G401.6 (cell line): ENCODE data around the gene STX11.
"Not testable (repeated sequence)": the region's sequence is repeated elsewhere in the genome, so short reads cannot be mapped to it uniquely, and the experiment has no call there.

ENCODE experiments used
- FAIRE-seq: peaks from 2 replicates; lab custom pipeline; 2012; peaks lifted over from hg19 to GRCh38; lab: Jason Lieb, UNC

The STX11 gene

GRCh38 chr6:144177726-144178125 lies 27.4 kb downstream of the STX11 start:
- no peak for FAIRE-seq

DNA sequence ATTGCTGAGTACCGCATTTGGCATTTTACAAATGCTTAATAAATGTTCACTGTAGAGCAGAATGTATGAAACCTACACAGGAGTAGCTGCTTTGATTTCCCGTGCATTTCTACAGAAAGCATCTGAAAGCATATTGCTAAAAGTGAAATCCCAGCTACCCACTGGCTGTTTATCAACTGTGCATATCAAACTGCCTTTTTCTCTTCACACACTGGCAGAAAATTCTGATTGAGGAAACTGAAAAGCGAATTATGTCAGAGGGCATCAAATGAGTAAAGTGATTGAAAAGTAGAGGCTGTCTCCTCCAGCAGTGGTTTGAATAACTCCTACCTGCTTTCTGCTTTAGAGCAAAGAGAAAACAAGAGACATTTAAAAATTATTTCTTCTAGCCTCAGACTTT lies 28.0 kb downstream of the STX11 start:
- no peak for FAIRE-seq

DNA sequence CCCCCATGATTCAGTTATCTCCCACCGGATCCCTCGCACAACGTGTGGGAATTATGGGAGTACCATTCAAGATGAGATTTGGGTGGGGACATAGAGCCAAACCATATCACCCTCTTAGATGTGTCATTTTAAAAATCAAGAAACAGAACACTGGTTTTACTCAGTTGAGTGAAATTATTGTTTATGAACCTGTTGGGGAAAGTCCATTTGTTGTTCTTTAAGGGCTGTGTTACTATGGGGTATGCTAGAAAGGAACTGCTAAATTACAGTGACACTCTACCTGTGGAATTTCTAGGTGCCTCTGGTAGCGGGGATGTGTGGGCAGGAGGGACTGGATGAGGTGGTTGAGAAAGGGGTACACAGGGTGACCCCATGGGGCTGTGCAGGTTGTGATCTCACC lies 28.9 kb downstream of the STX11 start:
- no peak for FAIRE-seq

GRCh38 chr6:144179828-144180227 lies 29.5 kb downstream of the STX11 start:
- no peak for FAIRE-seq

DNA sequence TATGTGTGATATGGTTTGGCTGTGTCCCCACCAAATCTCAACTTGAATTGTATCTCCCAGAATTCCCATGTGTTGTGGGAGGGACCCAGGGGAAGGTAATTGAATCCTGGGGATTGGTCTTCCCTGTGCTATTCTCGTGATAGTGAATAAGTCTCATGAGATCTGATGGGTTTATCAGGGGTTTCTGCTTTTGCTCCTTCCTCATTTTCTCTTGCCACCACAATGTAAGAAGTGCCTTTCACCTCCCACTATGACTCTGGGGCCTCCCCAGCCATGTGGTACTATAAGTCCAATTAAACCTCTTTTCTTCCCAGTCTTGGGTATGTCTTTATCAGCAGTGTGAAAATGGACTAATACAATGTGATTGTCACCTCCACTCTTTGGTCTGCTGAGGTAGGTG lies 30.0 kb downstream of the STX11 start:
- FAIRE-seq = not testable (repeated sequence)

- no peak for FAIRE-seq
Observed at GRCh38 chr6:144181639-144182038, 31.3 kb downstream of the STX11 start.

- not testable (repeated sequence) for FAIRE-seq
Observed at GRCh38 chr6:144184186-144184585, 33.9 kb downstream of the STX11 start.

DNA sequence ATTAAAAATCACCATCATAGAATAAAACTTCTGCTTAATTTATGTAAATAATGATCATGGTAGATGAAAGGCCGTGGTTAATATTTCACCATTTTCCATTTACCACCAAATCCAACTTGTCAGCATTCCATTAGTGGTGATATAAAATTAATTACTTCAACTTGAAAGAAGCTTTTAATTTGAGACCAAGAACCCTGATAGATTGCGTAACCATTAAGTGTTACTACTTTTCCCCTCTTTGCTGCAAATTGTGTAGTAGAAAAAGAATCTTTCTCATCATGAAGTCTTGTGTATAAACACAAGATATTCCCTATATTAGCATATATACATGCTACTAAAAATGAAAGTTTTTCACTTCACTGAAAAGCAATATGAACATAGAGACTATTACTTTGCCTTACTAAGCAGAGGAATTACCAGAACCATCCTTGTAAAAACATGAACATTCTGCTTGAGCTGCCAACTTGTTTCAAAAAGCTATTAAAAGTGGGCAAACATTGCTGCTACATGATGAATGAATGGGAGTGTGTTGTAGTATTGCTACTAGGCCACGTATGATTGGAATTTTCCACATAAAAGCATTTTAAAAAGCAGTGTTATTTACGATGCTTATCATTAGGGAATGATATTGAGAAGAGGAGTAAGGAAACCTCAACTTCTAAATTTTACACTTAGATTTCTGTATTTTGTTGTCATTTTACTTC lies 35.0 kb downstream of the STX11 start:
- FAIRE-seq = no peak

DNA sequence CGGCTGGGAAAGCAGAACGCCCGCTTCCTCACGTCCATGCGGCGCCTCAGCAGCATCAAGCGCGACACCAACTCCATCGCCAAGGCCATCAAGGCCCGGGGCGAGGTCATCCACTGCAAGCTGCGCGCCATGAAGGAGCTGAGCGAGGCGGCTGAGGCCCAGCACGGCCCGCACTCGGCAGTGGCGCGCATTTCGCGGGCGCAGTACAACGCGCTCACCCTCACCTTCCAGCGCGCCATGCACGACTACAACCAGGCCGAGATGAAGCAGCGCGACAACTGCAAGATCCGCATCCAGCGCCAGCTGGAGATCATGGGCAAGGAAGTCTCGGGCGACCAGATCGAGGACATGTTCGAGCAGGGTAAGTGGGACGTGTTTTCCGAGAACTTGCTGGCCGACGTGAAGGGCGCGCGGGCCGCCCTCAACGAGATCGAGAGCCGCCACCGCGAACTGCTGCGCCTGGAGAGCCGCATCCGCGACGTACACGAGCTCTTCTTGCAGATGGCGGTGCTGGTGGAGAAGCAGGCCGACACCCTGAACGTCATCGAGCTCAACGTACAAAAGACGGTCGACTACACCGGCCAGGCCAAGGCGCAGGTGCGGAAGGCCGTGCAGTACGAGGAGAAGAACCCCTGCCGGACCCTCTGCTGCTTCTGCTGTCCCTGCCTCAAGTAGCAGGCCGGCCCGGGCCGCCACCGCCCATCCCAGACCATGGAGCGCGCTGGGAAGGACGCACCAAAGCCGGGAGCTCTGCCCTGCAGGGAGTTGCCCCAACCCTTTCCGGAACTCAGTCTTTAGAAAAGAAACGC lies 36.7 kb downstream of the STX11 start:
- FAIRE-seq = no peak

GRCh38 chr6:144189351-144189750 lies 39.0 kb downstream of the STX11 start:
- FAIRE-seq = no peak

DNA sequence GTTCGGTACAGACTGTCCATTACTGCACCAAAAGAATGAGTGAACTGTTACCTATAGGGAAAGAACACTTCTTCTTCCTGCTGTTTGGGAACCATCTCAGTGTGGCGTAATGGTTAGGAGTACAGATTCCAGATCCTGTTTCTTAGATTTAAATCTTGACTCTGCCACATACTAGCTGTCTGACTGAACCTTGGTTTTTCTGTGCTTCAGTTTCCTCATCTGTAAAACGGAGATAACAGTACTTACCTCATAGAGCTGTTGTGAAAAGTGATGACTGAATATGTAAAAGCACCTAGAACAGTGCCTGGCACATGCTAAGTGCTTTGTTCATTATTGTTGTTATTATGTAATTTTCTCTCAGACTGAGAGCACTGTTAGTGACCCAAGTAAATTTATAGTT lies 39.8 kb downstream of the STX11 start:
- FAIRE-seq = no peak

DNA sequence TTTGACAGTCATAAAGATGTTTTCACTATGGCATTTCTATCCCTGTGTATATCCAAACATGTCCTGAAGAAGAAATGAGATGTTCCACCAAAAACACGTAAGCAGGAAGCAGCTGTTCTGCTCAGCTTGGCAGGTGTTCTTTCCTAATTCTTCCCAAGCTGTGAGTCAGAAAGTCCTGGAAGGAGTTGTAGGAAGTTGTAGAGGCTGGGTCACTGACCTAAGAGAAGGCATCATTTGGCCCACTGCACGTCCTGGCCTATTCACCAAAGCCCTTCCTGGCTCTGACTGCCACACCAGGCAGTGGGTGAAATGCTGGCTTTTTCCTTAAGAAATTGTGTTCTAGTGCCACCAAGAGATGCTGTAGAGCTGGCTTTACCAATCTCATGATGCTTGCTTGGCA lies 40.3 kb downstream of the STX11 start:
- FAIRE-seq = no peak

DNA sequence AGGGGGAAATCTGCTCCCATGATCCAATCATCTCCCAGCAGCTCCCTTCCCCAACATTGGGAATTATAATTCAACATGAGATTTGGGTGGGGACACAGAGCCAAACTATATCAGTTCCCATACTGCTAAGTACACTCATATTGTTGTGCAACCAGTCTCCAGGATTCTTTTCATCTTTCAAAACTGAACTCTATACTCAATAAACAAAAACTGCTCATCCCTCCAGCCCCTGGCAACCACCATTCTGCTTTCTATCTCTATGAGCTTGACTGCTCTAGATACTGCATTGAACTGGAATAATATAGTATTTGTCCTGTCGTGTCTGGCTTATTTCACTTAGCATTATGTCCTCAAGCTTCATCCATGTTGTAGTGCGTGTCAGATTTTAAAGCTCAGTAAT lies 42.9 kb downstream of the STX11 start:
- FAIRE-seq = no peak

GRCh38 chr6:144194293-144194810 lies 44.0 kb downstream of the STX11 start:
- FAIRE-seq = no peak

DNA sequence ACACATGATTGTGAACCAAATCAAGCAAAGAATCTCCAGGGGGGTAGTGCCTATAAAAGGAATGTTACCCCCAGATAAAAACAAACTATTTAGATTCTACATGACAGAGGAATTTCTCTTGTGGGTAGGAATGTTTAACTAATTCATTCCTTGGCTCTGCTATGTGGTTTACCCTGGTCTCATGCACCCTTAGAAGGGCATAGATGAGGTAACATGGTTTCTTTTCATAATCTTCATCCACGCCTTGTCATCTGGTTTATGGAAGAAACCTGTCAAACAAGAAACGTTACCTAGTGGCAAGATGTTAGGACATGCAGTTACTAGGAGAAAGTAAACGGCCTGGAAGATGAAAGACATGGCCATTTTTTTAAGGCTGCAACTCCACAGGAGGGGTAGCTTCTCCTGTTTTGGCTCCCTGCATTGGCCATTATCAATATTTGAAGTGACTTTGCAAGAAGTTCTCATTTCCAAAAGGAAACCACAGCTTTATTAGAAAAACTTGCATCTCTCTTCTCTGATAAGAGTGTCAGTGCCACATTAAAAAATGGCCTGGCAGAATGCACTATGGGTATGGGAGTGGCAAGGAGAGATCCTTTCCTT lies 45.5 kb downstream of the STX11 start:
- no peak for FAIRE-seq

- no peak for FAIRE-seq
Observed at GRCh38 chr6:144197919-144198318, 47.6 kb downstream of the STX11 start.

DNA sequence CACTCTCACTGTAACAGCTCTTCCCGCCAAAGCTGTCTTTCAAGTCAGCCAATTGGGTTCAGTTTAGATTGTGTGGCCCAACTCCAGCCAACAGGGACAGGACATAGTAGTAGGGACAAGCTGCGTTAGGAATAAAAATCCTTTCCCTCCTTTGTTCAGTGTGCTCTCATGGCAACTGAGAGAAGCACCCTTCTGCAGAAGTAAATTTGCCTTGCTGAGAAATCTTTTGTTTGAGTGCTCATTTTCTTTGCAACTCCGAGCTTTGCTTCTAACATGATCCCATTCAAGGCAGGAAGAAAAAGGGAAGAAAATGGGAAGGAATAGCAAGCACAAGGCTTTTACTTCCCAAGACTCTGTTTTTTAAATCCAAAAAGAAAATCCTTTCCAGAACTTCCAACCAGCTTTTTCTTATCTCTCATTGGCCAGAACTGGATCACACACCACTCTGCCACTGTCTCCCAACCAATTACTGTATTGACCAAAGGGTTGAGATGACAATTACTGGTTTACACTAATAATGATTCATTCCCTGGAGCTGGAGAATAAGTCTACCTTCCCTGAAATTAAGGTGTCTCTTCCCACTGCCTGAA lies 52.7 kb downstream of the STX11 start:
- no peak for FAIRE-seq

DNA sequence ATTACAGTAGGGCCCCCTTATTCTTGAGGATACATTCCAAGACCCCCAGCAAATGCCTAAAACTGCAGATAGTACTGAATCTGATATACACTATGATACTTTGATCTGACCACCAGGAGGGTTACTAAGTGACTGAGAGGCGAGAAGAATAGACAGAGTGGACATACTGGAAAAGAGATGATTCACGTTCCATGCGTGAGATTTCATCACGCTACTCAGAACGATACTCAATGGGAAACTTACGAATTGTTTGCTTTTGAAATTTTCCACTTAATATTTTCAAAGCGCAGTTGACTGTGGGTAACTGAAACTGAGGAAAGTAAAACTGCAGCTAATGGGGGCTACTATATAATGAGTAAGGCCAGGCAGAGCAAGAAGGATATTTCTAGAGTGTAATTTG lies 60.8 kb downstream of the STX11 start:
- FAIRE-seq = no peak

- no peak for FAIRE-seq
Observed at GRCh38 chr6:144213315-144213714, 63.0 kb downstream of the STX11 start.

DNA sequence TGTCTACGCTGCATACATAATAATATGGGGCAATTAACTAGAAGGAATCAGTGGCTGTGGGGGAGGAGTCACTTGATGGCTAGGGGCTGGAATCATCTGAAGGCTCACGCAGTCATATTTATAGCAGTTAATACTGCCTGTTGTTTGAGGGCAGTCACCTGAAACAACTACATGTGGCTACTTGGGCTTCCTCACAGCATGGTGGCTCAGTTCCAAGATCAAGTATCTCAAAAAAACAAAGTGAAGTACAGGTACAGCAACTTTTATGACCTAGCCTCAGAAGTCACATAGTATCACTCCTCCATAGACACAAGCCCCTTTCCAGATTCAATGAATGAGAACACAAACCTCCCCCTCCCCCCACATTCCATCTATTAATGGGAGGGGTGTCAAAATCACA lies 63.7 kb downstream of the STX11 start:
- no peak for FAIRE-seq

DNA sequence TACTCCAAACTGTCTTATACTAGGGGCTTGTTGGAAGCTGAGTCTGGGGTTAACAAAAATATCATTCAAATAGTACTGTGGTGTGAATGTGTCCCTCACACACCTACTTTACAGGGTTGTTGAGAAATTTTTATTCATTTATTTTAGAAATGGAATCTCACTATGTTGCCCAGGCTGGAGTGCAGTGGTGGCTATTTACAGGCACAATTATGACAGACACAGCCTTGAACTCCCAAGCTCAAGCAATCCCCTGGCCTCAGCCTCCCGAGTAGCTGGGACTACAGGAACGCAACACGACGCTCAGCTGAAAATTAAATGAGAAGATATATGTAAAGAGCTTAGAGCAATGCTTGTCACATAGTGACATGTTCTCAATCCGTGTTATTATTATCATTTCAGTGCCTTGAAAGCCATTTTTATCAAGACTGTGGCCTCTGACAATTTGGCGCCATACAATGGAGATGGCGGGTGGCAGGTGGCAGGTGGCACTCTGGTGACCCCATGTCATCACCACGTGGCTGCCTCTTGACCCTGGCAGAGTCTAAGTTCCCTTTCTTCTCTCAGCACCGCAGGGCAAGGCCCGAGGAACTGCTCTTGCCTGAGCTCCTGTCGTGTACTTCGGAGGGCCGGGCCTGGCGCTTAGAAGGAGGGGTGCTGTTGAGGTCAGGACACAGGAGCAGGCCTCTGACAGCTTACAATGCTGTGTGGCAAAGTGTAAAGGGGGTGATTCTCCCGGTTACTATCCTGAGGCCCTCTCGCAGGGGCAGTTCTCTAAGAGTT lies 64.5 kb downstream of the STX11 start:
- no peak for FAIRE-seq

GRCh38 chr6:144215402-144215931 lies 65.2 kb downstream of the STX11 start:
- no peak for FAIRE-seq
